ENCODE data around the gene PDZD7.

Gene PDZD7

DNA sequence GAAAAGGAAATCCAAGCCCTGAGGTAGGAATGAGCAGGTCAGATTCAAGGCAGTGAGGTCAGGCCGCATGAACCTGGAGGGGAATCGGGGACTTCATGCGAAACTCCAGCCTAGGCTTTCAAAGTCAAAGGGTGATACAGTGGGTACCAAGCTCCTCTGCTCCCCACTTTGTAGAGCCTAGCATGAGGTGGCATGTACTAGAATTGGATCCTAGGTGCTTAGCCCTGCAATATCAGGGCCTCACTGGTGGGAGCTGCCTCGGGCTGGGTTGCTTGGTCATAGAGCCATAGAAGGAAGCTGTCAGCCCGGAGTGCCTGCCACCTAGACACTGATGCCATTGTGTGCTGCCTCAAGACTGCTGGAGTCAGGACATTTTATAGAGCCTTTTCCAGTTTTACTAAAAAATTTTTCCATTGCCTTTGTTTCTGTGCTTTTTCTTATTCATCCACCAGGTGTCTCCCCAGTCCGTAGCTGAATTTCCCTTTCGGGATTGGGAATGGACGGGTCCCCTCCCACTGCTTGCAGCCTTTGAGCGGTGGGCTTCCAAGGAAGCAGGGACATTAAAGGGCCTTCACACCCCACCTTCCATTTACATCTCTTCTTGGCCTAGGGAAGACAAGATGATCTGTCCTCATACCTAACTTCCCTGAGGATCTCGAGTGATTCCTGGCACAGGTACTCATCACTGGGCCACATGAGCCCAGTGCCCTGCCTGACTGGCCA lies 36.8 kb downstream of the PDZD7 start:
- DNase-seq: peak in 2 of 10 donors; percentile 48 to 52
- intact Hi-C loops (cut with DNase I): loop anchor here (1.0 kb wide), 1 partner anchor 20 kb away; no protein-coding TSS in a partner anchor

DNA sequence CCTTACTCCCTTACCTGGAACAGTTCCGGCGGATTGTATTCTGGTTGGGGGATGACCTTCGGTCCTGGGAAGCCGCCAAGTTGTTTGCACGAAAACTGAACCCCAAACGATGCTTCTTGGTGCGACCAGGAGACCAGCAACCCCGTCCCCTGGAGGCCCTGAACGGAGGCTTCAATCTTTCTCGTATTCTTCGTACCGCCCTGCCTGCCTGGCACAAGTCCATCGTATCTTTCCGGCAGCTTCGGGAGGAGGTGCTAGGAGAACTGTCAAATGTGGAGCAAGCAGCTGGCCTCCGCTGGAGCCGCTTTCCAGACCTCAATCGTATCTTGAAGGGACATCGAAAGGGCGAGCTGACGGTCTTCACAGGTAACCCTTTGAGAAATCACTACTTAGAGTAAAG lies 41.8 kb downstream of the PDZD7 start:
- peak in 2 of 10 donors; percentile 12 to 63 for DNase-seq
- intact Hi-C loops (cut with DNase I): loop anchor here (10.0 kb wide), 1 partner anchor 74 kb away; the partner anchor contains the start of gene SLF2

GRCh38 chr10:100988166-100988565 lies 42.8 kb downstream of the PDZD7 start:
- DNase-seq: peak in 2 of 10 donors; percentile 16 to 69
- intact Hi-C loops (cut with DNase I): loop anchor here (10.0 kb wide), 1 partner anchor 73 kb away; the partner anchor contains the start of gene SLF2

GRCh38 chr10:100987685-100988049 lies 43.3 kb downstream of the PDZD7 start:
- peak in 1 of 10 donors; percentile 1 for DNase-seq
- intact Hi-C loops (cut with DNase I): loop anchor here (10.0 kb wide), 1 partner anchor 73 kb away; the partner anchor contains the start of gene SLF2

DNA sequence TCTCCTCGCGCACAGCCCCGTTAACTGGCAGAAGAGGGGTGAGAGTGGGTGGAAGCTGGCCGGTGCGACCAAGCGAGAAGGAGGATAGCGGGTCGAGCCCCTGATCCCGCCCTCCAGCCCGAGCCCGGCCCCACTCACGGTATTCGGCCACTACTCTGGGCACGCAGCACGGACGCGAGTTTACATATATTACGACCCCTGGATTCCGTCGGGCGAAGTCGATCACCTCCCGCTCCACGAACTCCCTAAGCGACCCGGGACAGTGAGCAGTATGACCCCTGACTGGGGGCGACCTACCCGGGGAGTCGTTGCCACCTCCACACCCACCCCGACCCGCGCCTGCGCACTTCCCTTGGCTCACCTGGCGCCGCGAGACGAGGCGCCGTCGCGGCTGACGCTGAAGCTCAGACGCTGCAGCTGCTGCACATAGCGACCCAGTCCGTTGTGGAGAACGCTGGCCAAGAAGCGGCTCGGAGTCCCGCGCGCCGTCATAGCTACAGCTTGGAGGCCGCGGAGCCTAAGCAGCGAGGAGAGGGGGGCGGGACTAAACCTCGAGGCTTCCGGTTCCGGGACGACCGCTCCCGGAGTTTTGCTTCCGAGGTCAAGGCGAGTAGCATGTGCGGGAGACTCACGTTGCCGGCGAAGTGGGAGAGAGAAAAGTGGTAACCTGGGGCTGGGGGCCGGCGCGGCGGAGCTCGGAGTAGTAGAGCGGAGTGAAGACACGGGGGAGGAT lies 43.8 kb downstream of the PDZD7 start, which contains the start of the genes MRPL43 and TWNK:
Gene MRPL43, minus strand, starts transcription at position 546 of the 733 bp plus-strand sequence. Its CDS starts 54 bp downstream, at position 492.
Gene TWNK, plus strand, starts transcription at position 592 of the 733 bp plus-strand sequence. CDS start 668 bp downstream, outside the sequence.
- DNase-seq: peak; percentile 87 to 99 (median 91)
- intact Hi-C loops (cut with DNase I): loop anchor here (10.0 kb wide), 1 partner anchor 72 kb away; the partner anchor contains the start of gene SLF2

DNA sequence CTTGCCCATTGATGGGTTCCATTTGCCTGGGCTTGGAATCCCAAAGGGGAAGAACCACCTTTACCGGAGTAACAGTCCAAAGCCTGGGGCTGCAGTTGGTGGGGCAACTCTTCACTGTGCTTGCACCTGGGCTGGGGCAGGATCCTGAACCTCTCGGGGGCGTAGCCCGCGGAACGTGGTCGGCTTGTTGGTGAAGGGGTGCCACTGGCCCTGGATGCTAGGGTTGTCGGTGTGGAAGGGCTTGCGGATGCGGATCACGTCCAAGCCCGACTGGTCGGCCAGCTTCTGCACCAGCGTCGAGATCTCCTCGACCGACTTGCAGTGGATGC lies 44.3 kb downstream of the PDZD7 start:
- DNase-seq: peak in 2 of 10 donors; percentile 70 to 81
- intact Hi-C loops (cut with DNase I): loop anchor here (10.0 kb wide), 1 partner anchor 72 kb away; the partner anchor contains the start of gene SLF2

GRCh38 chr10:100985336-100985735 lies 45.6 kb downstream of the PDZD7 start:
- intact Hi-C loops (cut with DNase I): loop anchor here (10.0 kb wide), 1 partner anchor 71 kb away; the partner anchor contains the start of gene SLF2
- DNase-seq: peak in 1 of 10 donors; percentile 59

- intact Hi-C loops (cut with DNase I): loop anchor here (10.0 kb wide), 1 partner anchor 70 kb away; the partner anchor contains the start of gene SLF2
- DNase-seq: peak in 1 of 10 donors; percentile 32
These were observed 46.2 kb downstream of the PDZD7 start for GRCh38 chr10:100984672-100985177.

GRCh38 chr10:100983868-100984671 lies 46.9 kb downstream of the PDZD7 start:
- intact Hi-C loops (cut with DNase I): loop anchor here (10.0 kb wide), 1 partner anchor 69 kb away; the partner anchor contains the start of gene SLF2
- DNase-seq: peak in 1 of 10 donors; percentile 71

- DNase-seq: peak in 1 of 10 donors; percentile 78
- intact Hi-C loops (cut with DNase I): loop anchor here (10.0 kb wide), 1 partner anchor 68 kb away; the partner anchor contains the start of gene SLF2
These were observed 47.8 kb downstream of the PDZD7 start for GRCh38 chr10:100982916-100983830.

GRCh38 chr10:100981178-100981772 lies 49.7 kb downstream of the PDZD7 start:
- DNase-seq: no peak
- intact Hi-C loops (cut with DNase I): loop anchor here (10.0 kb wide), 1 partner anchor 66 kb away; the partner anchor contains the start of gene SLF2

DNA sequence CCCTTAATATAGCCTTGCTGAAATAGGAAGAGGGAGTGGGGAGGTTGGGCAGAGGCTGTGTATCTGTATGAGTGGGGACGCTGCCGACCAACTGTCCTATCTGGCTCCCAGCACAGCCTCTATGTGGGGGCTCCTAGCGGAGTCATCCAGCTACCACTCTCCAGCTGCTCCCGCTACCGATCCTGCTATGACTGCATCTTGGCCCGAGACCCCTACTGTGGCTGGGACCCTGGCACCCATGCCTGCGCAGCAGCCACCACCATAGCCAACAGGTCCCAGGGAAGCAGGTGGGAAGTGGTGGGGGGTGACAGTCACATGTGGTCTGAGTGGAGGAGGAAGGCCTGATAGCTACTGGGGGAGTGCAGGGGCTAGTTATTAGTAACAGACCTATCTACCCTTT lies 50.2 kb downstream of the PDZD7 start:
- intact Hi-C loops (cut with DNase I): loop anchor here (10.0 kb wide), 1 partner anchor 66 kb away; the partner anchor contains the start of gene SLF2
- DNase-seq: no peak

DNA sequence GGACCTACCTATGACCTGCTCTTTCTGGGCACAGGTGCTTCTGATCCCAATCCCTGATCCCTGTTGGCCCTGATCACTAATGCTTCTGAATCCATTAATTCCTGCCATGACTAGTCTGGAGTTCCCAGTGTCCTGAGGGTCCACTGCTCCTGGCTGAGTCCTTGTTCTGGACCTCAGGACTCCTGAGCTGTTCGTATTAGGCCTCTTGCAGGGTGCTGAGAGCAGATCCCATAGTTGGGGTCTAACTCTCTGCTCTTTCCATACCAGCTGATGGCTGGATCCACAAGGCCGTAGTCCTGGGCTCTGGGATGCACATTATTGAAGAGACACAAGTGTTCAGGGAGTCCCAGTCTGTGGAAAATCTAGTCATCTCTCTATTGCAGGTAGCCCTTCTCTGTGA lies 50.6 kb downstream of the PDZD7 start:
- intact Hi-C loops (cut with DNase I): loop anchor here (10.0 kb wide), 1 partner anchor 66 kb away; the partner anchor contains the start of gene SLF2
- no peak for DNase-seq

DNA sequence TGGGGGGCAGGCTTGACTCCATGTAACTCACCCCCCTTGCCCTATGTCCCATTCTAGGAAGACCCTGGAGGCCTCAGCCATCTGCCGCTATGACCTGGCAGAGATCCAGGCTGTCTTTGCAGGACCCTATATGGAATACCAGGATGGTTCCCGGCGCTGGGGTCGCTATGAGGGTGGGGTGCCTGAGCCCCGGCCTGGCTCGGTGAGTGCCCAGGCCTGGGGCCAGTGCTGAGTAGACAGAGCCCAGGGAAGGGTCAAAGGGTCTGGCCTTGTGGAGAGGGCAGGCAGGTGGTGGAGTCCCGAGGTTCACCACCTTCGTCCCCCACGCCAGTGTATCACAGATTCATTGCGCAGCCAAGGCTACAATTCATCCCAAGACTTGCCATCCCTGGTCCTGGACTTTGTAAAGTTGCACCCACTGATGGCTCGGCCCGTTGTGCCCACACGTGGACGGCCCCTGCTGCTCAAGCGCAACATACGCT lies 51.1 kb downstream of the PDZD7 start:
- intact Hi-C loops (cut with DNase I): loop anchor here (10.0 kb wide), 1 partner anchor 65 kb away; the partner anchor contains the start of gene SLF2
- DNase-seq: no peak

GRCh38 chr10:100978901-100979195 lies 52.1 kb downstream of the PDZD7 start:
- intact Hi-C loops (cut with DNase I): no loop called here
- no peak for DNase-seq

GRCh38 chr10:100978121-100978900 lies 52.6 kb downstream of the PDZD7 start:
- no peak for DNase-seq
- intact Hi-C loops (cut with DNase I): no loop called here

GRCh38 chr10:100977436-100977835 lies 53.5 kb downstream of the PDZD7 start:
- intact Hi-C loops (cut with DNase I): no loop called here
- DNase-seq: no peak
